TTC549 (cell line): ENCODE results near the gene EFNA5.
"Not testable (repeated sequence)": the region's sequence is repeated elsewhere in the genome, so short reads cannot be mapped to it uniquely, and the experiment has no call there.

Source experiments
- FAIRE-seq: peaks from 2 replicates; lab custom pipeline; 2012; peaks lifted over from hg19 to GRCh38; lab: Jason Lieb, UNC

Gene EFNA5

GRCh38 chr5:107517185-107518033 is 153.3 kb downstream of the EFNA5 start:
- no peak for FAIRE-seq

GRCh38 chr5:107516452-107517184 is 154.1 kb downstream of the EFNA5 start:
- no peak for FAIRE-seq

DNA sequence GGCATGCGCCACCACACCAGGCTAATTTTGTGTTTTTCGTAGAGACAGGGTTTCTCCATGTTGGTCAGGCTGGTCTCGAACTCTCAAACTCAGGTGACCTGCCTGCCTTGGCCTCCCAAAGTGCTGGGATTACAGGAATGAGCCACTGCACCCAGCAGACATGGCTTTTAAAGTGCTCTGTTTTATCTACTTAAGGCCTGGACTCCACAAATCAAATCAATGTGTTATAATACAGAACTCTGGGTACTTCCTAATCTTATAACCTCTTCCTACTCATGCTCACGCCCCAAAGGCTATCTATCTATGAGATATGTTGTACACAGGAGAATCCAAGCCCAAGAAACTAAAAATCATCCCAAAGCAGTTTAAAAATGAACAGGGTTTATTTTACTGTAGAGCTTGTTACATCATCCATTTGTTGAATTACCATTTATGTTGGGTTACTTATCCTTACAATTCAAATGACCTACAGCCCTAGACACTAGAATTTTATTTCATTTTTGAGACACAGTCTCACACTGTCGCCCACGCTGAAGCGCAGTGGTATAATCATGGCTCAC is 155.1 kb downstream of the EFNA5 start:
- FAIRE-seq, result no peak

- no peak for FAIRE-seq
Observed at GRCh38 chr5:107514305-107514704, 156.4 kb downstream of the EFNA5 start.

DNA sequence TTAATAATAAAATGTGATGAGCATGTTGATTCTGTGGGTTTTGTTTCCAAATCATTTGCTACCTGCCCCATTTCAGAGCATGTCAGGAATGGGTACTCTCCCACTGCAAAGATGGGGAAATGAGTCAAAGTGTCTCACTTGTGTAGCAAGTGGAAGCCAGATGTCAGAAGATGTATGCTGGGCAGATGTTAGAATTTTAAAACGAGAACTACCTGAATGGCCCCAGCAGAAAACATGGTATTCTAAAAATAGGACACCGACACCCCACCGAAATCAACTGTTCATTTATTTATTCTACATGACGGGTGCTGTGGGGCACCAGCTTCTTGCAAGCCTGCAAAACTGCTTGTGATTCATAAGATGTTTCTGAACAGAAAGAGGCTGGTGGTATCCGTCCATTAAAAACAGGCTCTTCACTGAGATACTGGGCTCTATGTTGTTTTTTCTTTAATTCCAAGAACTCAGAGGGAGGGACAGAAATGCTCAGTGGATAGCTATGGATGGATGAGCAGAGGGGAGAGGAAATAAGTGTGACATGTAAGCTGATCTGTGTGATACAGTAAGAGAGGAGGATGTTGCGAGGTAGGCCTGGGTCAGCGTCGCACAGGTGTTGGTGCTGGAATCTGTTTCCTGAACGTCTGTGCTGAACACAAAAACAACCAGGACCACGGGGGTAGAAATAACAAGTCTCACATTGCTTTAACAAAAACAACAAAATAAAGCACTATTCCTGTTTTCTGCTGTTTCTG is 157.2 kb downstream of the EFNA5 start:
- FAIRE-seq, result no peak

- FAIRE-seq, result no peak
Observed at GRCh38 chr5:107512029-107512428, 158.7 kb downstream of the EFNA5 start.

GRCh38 chr5:107510125-107510524 is 160.6 kb downstream of the EFNA5 start:
- FAIRE-seq, result no peak

DNA sequence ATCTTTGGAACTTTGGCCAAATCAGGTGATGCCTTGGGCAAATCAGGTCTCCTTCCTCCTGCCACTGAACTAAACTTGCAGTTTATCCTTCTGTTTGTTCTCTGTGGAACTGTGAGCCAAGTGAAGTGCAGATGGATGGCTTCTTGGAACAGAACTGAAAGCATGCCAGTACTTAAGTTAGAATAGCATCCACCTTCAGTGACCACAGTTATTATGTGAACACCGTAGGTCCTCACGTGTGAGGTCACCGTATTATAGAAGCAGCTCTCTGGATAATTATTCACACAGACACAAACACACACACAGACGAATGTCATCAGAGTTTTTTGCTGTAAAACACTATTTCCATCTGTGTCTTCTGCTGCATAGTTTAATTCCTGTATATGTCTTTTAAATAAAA is 162.6 kb downstream of the EFNA5 start:
- no peak for FAIRE-seq

DNA sequence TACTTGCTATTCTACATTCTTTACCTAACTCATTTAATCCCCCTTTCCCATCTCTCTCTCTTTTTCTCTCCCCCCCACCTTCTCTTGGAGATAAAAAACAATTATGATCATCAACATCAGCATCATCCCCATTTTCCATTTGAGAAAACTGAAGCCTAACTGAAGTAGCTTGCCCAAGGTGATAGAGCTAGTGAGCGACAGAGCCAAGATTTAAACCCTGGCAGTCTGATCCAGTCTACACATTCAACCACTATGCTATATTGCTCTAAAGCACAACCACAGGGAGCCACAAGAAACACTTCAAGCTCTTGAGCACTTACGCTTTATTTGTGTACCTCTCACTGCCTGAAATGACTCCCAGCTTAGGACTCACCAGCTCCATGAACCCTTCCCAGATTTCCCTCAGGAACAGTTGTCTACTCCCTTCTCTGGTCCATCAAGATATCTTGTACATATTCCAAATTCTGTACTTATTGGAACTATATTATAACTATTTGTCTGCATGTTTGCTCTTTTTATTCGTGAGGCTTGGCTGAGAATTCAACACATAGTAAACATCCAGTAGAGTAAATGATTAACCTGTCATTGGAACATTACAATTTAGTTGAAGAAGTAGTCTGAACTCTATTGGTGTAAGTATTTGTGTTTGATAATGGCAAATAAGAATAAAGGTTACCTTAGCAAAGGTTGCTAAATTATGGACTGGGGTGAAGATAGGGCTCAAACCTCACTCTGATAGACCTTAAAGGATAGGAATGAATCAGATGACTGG is 164.8 kb downstream of the EFNA5 start:
- FAIRE-seq, result no peak

- no peak for FAIRE-seq
Observed at GRCh38 chr5:107504424-107504823, 166.3 kb downstream of the EFNA5 start.

- no peak for FAIRE-seq
Observed at GRCh38 chr5:107502676-107503060, 168.1 kb downstream of the EFNA5 start.

DNA sequence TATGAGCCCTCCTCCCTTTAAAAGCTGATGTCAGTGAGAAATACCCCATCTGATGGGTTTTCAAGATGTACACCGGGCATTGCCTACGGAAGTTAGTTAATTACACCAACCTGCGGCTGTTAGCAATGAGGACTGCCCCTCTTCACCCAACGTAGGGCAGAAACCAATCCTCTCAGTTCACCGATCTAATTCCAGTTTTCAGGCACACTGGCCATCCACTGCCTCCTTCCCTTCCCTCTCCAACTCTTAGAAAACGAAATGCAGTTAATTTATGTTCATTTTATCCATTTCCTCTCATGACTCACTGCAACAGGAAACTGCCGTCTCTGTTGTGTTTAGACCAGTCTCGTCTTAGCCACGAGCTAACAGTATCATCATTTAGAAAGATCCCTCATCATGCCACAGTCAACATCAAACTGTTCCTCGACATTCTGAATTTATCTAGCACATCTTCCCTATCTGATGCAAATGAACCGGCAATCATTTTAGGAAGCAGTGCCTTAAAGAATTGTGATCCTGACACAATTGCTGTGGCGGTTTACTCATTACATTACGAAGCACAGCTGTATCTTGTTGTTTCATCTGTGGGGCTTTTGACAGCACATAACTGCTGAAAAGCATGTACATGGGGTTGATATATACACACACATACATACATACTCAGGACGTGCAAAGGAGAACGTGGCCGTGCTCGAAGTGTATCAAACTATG is 168.6 kb downstream of the EFNA5 start:
- no peak for FAIRE-seq

- no peak for FAIRE-seq
Observed at GRCh38 chr5:107500840-107501239, 169.9 kb downstream of the EFNA5 start.

DNA sequence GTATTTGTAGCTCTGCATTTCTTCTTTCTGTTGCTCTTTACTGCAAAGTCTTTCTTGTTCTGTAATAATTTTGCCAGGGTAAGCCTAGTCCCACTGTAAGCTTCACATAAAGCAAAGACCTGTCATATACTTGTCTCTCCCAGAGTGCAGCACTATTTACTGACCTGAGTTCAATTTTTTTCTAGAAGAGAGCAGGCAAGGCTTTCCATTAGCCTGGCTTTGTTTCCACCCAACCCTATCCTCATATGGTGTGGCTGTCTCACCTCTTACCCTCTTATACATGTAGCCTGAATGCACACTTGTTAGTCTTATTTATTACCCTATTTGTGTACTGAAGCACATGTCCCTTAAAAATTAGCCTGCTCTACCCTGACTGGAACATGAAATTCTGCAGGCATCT is 170.4 kb downstream of the EFNA5 start:
- FAIRE-seq, result no peak

DNA sequence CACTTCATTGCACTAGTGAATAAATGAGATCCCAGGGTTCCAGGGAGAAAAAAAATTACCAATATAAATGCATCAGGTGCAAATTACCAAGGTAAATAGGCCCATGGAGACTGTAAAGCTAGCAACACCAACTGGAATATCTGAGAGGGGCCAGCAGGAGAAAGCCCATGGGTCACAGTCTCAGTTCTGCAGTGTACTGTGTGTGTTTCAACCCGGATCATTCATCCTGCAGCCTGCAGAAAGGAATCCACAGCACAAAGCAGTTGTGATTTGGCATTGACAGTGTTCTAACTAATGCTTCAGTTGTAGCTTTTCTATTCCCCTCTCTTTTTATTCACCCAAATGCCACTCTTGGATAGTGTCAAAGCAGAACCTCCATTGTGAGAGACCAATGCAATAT is 171.0 kb downstream of the EFNA5 start:
- FAIRE-seq, result no peak

DNA sequence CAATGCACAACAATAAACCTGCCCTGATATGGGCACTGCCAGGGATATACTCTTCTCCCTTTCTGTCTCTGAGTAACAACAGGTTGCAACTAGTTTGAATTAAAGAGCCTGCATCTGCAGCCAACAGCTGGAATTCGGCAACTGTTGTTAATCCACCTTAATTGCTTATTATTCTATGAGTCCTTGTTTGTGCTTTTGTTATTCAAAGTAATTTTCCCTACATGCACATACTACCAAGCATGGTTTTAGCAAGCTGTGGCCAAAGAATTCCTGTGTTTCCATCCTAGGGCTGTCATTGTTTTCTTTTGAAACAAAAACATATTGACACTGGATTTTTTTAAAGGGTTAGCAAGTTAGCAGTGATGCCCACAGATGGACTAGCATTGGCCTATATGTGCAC is 171.5 kb downstream of the EFNA5 start:
- FAIRE-seq, result no peak

DNA sequence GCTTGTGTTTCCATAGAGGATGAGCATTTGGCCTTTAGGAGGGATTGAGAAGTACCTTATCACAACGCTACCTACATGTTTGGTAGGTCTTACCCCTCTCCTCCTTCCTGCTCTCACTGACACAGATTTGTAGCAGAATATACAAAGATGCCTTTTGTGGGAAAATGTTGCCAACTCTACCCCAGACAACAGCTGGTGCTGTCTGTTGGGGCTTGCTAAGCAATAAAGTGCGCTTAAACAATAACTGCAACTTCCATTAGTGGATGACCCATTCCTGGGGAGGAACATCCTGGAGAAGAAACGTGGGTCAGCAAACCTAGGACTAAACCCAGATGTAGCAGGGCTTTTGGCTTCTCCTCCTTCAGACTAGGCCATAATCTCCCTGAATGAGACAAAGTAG is 174.3 kb downstream of the EFNA5 start:
- no peak for FAIRE-seq

DNA sequence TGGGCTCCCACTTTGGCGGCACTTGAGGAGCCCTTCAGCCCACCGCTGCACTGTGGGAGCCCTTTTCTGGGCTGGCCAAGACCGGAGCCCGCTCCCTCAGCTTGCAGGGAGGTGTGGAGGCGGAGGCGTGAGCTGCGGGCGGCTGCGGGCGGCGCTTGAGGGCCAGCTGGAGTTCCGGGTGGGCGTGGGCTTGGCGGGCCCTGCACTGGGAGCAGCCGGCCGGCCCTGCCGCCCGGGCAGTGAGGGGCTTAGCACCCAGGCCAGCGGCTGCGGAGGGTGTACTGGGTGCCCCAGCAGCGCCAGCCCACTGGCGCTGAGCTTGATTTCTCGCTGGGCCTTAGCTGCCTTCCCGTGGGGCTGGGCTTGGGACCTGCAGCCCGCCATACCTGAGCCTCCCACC is 176.6 kb downstream of the EFNA5 start:
- not testable (repeated sequence) for FAIRE-seq

GRCh38 chr5:107487056-107487542 is 183.6 kb downstream of the EFNA5 start:
- FAIRE-seq, result no peak

DNA sequence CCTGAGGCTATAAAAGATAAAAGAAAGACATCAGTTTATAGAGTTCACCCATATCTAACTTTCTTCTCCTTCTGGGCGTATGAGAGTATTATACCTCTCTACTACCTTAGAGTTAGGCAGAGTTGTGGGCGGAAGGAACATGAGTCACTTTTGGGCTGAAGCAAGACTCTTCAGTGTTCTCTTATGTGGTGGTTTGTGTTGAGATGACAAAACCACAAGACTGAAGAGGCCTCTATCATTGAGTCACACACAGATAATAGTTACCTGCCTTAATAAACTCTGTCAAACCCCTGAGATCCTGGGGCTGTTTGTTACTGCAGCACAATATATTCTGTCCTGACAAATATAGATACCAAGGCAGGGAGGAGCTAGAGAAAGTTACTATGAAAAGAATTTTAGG is 184.2 kb downstream of the EFNA5 start:
- FAIRE-seq, result no peak

DNA sequence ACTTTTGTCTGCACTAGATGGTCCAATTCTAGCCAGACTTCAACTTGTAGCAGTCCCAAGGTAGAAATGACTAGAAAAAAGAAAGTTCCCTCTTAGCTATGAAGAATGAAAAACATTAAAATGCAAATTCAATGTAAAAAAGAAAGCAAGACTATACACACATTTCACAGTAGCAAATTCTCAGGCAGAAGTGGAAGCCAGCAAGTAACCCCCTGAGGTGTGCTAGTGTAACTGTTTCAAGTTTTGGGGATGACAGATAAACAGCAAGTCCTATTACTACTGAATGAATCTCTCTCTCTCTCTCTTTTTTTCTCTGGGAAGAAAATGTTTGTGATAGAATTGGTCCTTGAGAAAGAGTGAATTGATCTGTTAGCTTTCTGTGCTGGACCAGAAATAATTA is 185.6 kb downstream of the EFNA5 start:
- FAIRE-seq, result no peak
